ENCODE data around the gene CLCNKA.
"Not testable (repeated sequence)": the region's sequence is repeated elsewhere in the genome, so short reads cannot be mapped to it uniquely, and the experiment has no call there.

The CLCNKA gene

DNA sequence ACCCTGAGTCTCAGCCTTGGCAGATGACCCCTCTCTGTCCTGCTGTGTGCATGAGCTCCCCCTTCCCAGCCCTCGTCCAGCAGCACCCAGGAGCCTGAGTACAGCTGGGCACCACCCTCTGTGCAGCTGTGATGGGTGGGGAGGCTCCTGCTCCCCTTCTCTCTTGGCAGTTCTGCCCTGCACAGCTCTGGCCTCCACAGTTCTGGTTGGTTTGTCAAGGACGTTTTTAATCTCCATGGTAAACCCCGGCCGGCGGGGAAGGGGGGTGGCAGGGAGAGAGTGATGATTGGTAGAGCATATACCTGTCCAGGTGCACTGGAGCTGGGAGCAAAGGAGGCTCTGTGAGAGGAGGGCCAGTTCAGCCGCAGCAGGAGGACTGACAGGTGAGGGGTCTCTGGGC is at the start of gene CLCNKA:
CLCNKA (plus strand) TSS at position 356 of the 400 bp plus-strand sequence. CDS start 584 bp downstream, outside the sequence.
- no peak for DNase-seq

DNA sequence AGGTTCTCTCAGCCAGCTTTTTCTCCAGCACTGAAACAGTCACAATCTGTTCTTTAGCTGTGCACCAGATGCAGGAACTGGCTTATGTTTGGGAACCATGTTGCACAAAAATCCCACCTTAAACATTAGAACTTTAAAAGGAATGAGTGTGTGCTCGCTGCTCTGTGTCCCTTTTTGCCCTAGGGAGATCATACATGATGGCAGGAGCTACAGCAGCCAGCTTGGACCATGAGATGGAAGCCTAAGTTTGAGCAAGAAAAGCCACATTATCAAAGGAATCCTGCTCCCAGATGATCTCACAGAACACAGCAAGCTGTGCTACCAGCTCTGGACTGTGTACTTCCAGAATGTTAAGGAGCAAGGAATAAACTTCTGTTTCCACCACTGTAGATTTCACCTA is 49.4 kb upstream of the CLCNKA start:
- DNase-seq: no peak

DNA sequence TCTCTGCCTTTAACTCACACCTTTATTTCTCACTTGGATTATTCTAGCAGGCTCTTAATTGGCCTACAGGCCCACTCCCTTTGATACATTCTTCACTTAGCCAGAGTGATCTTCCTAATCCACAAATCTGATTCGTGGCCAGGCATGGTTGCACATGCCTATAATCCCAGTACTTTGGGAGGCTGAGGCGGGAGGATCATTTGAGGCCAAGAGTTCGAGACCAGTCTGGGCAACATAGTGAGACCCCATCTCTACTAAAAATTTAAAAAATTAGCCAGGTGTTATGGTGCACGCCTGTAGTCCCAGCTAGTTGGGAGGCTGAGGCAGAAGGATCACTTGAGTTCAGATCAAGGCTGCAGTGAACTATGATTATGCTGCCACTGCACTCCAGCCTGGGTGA is 48.1 kb upstream of the CLCNKA start:
- no peak for DNase-seq

DNA sequence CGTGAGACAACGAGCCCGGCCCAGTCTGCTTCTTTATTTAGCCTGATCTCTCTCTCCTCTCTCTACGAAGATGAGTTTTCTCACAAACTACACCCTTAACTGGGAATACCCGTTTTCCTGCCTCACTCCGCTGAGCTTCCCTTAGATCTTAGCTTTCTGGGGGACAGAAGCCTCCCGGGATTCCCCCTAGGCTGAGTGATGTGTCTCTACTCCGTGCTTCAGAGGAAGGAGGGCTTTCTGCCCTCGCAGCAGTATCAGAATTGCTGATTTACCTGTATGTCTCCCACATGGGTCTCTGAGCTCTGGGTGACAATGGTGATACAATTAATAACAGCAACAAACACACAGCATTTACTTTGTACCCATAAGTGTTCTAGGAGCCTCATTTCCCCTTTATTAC is 47.0 kb upstream of the CLCNKA start:
- no peak for DNase-seq

DNA sequence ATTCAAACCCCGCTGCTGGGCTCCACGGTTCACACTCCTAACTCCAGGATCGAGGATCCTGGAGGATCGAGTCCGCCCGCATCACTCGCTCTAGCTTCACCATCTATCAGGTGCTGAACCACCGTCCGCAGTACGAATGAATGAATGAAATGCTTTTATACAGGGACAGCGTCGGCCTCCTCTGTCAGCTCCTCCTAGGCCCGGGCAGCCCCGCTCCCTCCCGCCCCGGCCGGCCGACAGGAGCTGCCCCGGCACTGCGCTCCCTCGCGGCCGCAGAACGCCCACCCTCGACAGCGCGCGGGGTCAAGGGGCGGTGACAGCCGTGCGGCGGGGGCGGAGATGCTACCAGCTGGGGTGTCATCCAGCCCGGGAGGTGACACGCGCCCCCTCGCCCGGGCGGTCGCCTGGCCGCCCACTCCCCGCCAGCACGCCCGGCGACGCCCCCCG is 46.5 kb upstream of the CLCNKA start:
- peak; percentile 68 for DNase-seq

DNA sequence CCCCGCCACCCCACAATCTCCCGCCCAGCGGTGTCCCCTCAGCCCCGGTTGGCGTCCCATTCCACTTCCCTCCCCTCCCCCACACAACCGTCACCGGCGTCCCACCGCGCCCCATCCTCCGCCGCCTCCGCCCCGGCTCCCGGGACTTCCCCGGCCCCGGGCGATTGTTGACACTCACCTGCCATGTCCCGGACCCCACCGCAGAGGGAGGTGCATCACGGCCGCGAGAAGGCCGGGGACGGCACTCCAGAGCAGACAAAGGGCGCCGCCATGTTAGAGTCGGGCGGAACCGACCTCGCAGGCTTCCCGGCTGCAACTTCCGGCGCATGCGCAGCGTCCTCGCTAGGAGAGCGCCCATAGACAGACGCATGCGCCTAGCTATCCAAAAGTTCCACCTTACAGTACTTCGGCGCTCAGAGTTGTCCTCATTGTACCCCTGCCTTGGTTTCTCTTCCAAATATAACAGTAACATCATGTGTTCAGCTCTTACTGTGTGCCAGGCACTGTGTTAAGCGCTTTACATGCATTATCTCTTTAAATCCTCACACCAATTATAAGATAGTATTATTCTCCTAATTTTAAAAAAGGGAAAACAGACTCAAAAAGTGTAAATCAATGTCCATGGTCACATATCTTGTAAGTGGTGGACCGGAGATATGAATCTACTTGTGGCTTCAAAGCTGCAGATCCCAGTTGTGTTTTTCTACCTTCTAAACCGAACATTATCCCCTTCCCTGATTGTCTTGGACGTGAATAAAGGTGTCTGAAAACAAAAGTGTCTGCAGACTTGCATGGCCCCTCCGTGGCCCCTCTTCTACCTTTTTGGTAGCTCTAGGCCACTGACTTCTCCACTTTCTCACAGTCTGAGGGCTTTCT is 45.8 kb upstream of the CLCNKA start, which contains the start of gene ZBTB17:
ZBTB17 (minus strand) TSS at position 297 of the 876 bp plus-strand sequence. CDS start 27,606 bp downstream, outside the sequence.
- peak; percentile 96 for DNase-seq

DNA sequence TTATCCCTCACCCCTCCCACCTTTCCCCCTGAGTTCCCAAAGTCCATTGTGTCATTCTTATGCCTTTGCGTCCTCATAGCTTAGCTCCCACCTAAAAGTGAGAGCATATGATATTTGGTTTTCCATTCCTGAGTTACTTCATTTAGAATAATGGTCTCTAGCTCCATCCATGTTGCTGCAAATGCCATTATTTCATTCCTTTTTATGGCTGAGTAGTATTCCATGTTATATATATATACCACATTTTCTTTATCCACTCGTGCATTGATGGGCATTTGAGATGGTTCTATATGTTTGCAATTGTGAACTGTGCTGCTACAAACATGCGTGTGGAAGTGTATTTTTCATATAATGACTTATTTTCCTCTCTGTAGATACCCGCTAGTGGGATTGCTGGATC is 43.9 kb upstream of the CLCNKA start:
- DNase-seq: not testable (repeated sequence)

DNA sequence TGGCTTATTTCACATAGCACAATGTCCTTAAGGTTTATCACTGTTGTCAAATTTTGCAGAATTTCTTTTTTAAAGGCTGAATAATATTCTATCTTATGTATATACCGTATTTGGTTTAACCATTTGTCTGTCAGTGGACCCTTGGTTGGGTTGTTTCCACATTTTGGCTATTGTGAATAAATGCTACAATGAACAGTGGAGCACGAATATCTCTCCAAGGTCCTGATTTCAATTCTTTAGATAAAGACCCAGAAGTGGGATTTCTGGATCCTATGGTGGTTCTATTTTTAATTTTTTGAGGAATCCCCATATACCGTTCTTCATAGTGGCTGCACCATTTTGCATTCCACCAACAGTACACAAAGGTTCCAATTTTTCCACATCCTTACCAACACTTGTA is 40.2 kb upstream of the CLCNKA start:
- no peak for DNase-seq

DNA sequence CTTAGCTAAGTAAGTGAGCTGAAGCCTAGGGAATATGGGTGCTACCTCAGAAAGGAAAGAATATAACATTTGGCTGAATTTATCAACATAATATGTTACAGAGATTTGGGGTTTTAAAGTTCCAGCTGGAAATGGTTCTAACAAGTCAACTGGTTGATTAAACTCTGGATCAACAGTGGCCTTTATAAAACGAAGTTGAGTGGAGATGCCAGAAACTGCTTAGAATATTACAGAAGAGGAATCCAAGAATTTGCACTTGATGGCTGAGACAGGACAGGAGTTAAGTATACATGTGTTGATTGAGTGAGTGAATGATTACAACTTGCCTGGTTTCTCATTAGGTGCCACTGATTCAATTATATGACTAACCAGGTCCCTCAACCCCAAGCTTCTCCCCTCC is 38.6 kb upstream of the CLCNKA start:
- no peak for DNase-seq

DNA sequence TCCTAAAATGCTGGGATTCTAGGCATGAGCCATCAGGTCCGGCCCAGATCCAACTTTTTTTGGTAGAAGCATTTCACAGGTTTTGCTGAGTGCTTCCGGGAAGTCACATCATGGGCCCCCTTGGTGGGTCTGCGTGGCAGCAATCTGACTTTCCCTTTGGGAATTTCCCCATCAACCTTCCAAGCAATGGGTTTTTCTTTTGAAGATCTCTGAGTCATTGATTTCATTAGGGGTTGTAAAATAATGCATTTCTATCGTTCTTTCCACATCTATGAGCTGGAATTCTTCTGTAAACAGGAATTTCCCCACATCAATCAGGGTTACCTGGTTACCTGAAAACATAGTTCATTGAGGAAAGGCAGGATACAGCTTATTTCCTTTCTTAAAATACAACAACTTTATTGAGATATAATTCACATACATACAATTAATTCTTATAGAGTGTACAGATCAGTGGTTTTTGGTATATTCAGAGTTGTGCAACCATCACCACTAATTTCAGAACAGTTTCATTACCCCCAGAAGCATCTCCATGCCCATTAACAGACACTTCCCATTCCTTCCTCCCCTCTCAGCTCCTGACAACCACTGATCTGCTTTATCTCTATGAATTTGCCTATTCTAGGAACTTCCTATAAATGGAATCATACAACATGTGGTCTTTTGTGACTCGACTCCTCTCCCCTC is 36.1 kb upstream of the CLCNKA start:
- no peak for DNase-seq

DNA sequence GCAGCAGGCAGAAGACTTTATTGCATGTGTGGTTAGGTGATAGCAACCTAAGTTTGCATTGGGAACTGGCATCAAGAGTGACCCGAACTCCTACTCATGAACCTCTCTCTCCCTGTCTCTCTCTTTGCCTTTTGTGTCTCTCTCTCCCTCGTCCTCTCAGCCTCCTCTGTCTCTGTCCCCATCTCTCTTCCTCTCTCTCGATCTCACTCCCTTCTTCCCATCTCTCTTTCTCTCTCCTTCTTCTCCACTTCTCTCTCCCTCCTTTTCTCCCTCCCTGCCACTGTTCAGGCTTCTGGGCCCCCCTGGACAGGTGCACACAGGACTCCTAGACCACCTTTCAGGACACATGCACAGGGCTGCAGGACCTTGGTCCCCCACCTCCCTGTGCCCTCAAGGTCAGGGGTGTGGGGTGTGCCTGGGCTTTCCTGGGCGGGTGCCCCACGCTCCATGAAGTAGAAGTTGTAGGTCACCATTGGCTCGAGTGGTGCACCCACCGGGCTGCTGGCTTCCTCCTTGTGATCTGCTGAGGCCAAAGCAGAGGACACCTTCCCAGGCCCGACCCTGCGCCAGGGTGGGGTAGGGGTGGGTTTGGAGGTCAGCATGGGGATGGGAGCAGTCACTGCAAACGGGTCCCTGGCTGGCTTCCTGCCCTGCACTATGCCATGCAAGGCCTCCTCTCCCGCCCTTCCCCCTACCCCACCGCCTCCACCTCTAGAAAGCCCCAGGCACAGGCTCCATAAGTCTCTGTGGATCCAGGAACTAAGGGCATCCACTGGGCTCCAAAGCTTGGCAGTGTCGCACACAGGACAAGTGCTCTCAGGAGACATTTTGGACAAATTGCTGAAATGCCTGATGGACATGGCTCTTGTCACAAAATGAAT is 32.7 kb upstream of the CLCNKA start:
- no peak for DNase-seq

DNA sequence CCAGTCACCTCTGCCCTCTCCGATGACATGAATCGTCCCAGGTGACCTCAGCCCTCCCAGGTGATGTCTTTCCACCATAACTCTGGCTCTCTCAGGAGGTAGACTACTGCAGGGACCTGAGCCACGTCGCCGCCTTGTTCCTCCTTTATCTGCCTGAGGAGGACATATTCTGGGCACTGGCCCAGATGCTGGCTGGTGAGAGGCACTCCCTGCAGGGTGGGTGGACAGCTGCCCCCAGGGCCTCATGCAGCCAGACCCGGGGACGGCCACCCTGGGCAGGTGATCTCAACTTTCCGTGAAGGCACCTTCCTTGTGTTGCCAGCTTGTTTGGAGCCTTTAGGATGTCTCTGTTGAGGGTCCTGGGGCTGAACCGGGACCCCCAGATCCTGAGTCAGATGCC is 32.1 kb upstream of the CLCNKA start:
- DNase-seq: no peak

DNA sequence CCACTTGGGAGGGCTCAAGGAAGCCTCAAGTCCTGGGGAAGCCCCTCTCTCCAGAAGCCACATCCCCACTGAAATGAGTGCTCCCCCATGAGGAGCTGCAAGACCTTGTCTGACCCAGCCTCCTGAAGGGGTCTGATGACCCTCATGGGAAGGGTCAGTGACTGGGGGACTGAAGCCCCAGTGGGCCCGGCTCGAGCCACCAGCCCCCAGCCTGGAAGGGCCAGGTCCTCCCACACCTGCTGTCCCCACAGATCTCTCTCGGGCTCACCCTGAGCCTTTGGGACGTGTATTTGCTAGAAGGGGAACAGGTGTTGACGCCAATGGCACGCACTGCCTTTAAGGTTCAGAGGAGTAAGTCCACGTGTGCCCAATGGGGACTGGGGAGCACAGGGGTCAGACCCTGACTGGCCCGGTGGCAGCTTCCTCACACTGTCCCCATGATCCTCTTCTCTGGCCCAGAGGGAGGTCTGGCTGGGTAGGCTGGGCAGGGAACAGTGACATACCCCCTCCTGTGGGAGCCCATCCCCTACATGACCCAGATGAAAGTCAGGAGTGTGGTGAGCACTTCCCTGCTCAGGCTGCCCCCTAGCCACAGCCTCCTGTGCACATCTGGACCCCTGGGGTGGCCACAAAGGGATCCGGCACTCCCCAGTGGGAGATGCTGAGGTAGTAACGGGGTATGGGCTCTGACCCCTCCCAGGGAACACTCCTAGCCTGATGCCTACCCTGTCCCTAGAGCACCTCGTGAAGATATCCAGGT is 30.2 kb upstream of the CLCNKA start:
- DNase-seq: no peak

DNA sequence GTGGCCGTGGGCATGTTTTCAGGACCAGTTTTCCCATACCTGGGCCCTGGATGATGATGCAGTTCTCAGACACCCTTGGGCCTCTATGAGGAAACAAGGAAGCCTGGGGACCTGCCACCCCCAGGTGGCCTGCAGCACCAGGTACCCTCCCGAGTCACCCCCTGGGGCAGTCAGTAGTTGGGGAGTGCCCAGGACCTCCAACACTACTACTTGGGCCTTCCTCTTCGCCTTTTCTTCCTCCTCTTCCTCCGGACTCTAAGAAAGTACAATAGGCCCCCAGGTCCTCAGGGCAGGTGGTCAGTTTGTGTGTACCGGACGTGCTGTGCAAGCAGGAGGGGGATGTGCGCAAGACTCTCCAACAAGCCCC is 29.7 kb upstream of the CLCNKA start:
- DNase-seq: no peak

DNA sequence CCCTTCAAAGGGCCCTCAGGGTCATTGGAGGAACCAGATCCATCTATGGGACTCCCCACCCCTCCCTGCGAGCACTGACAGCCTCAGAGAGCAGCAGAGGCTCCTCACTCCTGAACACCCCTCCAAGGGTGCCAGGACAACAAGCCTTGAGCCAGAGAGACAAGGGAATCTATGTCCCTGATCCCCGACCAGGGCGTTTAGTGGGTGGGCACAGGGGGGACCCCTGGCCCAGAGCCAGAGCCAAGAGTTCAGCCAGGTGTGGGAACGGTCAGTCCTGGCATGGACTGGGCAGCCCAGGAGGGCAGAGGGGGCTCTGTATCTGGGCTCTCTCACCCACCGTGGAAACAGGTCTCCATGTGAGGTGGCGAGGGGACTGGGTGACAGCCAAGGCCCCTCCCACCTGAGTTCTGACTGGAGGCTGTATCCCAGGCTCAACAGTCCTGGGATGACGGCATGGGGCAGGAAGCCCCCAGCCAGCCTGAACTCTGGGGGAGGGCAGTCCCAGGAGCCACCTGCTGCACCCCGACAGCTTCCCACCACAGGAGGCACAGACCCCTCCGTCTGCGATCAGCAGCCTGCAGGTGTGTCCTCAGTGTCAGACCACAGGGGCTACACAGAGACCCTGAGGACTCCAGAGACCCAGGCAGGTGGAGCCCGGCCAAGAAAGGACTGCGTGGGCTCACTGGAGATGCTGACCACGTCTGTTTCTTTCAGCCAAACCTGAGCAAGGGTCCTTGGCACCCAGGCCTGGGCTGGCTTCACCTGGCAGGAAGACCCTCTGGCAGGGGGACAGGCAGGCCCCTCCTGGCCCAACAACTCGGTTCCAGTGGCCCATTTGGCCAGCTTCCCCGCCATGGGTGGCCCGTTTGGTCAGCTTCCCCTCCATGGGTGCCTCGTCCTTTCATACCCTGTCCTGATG is 29.0 kb upstream of the CLCNKA start:
- no peak for DNase-seq

DNA sequence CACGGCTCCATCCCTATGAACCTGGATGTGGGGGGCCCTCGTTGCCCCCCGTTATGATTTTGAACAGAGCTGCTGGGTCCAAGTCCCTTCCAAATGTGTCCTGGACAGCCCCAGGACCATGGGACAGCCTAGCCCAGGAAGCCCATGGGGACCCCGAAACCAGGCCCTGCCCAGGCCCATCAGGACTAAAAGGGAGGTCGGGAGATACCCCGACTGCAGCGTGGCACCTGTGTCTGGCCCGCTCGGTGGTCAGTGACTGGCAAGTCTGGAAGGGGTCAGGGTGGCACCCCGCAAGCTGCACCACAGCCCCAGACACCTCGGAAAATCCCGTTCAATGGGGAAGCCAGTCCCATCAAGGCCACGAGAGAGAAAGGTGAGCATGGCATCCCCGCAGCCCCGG is 28.2 kb upstream of the CLCNKA start:
- no peak for DNase-seq

DNA sequence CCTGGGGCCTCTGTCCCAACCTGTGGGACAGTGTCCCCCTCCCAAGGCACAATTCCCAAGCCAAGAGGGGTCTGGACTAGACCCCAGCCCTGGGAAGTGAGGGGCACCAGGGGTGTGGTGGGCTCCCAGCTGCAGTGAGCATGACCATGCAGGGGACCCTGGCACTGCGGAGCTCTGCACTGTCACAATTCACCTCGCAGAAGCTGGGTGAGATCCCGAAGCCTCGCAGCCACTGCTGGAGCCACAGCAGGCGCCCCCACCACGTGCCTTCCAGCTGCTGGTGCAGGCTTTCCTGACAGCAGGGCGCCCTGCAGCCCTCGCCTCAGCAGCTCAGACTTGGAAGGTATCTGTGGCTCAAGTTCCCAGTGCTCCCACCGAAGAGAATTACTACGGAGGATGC is 27.8 kb upstream of the CLCNKA start:
- no peak for DNase-seq

DNA sequence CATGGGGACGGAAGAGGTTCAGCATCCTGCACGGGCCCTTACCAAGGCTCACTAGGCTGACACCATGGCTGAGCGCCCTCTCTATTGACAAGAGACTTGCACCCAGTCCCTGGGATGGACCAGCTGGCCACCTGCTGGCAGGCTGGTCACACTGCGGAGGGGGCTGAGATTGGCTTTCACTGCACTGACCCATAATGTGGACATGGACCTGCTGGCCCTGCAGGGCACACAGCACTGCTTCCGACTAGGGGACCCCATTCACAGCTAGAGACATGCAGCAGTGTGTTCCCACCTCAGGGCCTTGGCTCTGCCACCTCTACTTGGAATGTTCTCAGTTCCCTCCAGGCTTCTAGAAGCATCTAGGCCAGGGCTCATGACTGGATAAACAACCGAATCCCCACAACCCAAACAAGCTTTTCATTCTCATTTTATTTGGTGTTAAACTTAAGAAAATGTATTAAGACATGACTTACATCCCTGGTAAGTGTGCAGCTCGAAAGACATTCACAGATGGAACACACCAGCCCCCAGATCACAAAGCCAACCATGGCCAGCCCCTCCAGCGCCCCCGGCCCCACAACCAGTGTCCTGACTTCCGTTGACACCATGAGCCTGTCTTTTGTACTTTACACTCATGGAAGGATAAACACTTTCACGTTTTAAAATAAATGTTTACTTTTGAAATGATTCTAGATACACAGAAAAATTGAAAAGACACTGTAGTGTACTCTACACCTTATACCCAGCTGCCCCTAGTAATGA is 27.1 kb upstream of the CLCNKA start:
- DNase-seq: peak; percentile 48

DNA sequence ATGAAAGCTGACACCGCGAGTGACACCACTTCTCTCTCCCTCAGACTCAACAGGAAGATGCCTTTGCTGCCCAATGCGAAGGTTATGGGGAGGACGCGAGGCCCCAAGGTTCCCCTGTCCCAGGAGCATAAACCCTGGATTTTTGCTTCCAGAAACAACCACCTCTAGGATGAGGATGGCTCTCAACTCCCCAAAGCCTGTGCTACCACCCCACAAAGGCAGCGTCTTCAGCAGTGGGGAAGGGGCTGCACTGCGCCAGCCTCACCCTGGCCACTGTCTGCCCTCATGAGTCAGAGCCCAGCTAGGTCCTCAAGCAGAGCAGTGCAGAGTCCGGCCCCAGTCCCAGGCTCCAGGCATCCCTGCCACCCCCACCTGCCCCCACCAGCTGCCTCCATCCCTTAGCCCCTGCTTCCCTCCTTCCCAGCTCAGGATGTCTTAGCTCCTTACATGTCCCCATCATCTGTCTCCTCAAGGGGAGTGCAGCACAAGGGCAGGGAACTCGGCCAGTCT is 24.7 kb upstream of the CLCNKA start:
- no peak for DNase-seq

DNA sequence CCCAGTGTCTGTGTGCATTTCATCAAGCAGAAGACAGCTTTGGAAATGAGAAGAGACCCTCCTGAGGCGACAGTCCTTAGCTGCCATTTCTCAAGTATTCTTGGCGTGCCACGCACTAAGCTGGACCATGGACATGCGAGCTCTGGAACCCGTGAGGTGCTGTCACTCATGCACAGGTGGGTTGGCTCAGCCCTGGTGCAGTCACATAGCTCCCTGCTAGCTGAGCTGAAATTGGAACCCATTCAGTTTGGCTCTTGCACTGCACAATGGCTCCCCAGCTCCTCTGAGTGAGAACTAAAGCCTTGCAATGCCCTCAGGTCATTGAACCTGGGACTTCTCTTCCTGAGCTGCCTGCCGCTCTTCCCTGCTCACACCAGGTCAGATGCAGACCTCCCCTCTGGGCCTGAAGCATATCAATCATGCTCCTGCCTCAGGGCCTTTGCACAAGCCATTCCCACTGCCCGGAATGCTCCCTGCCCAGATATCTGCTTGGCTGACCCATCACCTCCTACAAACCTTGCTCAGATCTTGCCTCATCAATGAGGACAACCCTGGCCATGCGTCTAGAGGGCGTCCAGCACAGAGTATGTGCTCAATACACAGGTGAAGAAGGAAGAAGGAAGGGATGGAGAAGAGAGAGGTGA is 24.1 kb upstream of the CLCNKA start:
- DNase-seq: no peak
